Spleen (tissue), 7 donors: ENCODE results near the gene ABLIM3.

Source experiments
- POLR2A ChIP-seq, 3 donors: fragments of 450-650 bp; IDR thresholded peaks; one replicate each; pipeline ENCODE4 v1.5.1; 2017; ENCODE audit warnings: antibody characterized with exemption in 3 of 3, mild to moderate bottlenecking in 1 of 3
- TF ChIP-seq, protein P1 (sequence below), 11 experiments: fragments of 200-600 bp in 7 of 11; fragments of 450-650 bp in 4 of 11; sonication (generic) in 4 of 11; IDR thresholded peaks in 8 of 11; conservative IDR thresholded peaks in 3 of 11; 1 replicate in 7 of 11; 2 replicates in 4 of 11; pipeline versions ENCODE4 v1.4.0 to v1.8.0; 2016 to 2021; ENCODE audit warnings: antibody characterized with exemption in 11 of 11, inconsistent platforms in 4 of 11, mild to moderate bottlenecking in 1 of 11
- donor health status: DM: no; HTN: no; CAD: no; lungs with moderate emphysema.
- donor health status: DM: no; HTN: no; CAD: no.
- donor health status: DM: no; HTN: no; CAD: no.

DNA sequence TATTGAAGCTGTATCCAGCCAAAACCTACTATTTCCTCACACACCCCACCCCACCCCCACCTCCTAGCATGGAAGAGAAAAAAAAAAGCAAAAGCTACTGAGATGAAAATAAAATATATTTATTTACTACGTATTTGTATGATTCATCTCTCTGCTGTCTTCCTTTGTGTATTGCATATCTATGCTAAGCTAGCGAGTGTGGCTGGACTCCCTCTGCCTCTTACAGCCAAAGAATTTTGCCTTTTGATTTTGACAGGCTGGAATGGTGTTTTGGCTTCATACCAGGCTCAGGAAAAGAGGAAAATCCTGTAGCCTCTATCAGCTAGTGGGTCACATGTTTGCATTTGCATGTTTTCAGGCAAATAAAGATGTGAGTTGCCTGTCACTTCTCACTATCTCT is 2.2 kb downstream of the ABLIM3 start:
- TF ChIP-seq, protein P1, sequence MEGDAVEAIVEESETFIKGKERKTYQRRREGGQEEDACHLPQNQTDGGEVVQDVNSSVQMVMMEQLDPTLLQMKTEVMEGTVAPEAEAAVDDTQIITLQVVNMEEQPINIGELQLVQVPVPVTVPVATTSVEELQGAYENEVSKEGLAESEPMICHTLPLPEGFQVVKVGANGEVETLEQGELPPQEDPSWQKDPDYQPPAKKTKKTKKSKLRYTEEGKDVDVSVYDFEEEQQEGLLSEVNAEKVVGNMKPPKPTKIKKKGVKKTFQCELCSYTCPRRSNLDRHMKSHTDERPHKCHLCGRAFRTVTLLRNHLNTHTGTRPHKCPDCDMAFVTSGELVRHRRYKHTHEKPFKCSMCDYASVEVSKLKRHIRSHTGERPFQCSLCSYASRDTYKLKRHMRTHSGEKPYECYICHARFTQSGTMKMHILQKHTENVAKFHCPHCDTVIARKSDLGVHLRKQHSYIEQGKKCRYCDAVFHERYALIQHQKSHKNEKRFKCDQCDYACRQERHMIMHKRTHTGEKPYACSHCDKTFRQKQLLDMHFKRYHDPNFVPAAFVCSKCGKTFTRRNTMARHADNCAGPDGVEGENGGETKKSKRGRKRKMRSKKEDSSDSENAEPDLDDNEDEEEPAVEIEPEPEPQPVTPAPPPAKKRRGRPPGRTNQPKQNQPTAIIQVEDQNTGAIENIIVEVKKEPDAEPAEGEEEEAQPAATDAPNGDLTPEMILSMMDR (IDR thresholded peaks at IDR 0.05 in 8 of 11, conservative IDR thresholded peaks at IDR 0.05 in 3 of 11): no peak
- no peak for TF ChIP-seq POLR2A (IDR thresholded peaks at IDR 0.05)
